Hematopoietic multipotent progenitor cell treated with erythropoietin and hydrocortisone succinate and interleukin-3 and kit ligand, for 8 days (in vitro differentiated cells): Measurements from ENCODE around the gene ACVR1.
"Not testable (repeated sequence)": the region's sequence is repeated elsewhere in the genome, so short reads cannot be mapped to it uniquely, and the experiment has no call there.

ENCODE experiments used
- DNase-seq: peaks from one replicate; pipeline ENCODE4 v3.0.0-alpha.2; 2015

Gene ACVR1

DNA sequence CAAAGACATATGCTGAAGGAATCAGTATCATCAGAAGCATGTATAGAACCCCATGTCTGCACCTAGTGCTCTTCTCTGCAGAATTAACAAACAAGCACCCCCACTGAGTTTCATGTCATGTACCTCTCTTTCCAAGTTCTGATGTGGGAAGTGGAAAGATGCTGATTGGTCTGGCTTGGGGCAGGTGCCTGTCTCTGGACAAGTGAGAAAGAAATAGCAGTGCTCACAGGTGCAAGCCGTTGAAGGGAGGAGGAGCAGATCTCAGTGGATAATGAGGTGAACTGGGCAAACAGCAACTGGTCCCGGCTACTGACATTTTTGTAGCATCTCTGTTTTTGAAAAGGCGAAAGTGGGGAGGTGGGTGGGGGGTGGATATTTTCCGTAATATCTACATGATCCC is 17.5 kb upstream of the ACVR1 start:
- no peak for DNase-seq

GRCh38 chr2:157891643-157892041 is 15.5 kb upstream of the ACVR1 start:
- no peak for DNase-seq

- no peak for DNase-seq
Observed at GRCh38 chr2:157890969-157891642, 15.0 kb upstream of the ACVR1 start.

- no peak for DNase-seq
Observed at GRCh38 chr2:157887946-157888345, 11.8 kb upstream of the ACVR1 start.

GRCh38 chr2:157884533-157884932 is 8.4 kb upstream of the ACVR1 start:
- not testable (repeated sequence) for DNase-seq

DNA sequence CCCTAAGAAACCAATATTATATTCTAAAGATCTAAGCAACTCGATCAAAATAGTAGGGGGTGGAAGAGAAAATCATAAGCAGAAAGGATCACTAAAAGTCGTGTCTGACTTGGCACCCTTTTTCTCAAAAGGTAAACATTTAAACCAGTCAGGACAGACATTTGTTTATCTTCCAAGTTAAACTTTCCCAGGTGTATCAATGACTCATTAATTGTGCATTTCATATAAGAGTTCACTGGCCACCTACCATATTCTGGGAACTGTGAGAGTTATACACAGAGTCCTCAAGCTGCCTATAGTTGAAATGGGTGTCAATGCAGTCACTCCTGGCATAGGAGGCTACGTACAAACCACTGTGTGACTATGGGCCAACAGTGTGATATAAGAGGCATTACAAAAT is 4.8 kb upstream of the ACVR1 start:
- no peak for DNase-seq

GRCh38 chr2:157877761-157878400 is 1.8 kb upstream of the ACVR1 start:
- DNase-seq: no peak

GRCh38 chr2:157876786-157877138 is 632 bp upstream of the ACVR1 start:
- peak; percentile 21 for DNase-seq

DNA sequence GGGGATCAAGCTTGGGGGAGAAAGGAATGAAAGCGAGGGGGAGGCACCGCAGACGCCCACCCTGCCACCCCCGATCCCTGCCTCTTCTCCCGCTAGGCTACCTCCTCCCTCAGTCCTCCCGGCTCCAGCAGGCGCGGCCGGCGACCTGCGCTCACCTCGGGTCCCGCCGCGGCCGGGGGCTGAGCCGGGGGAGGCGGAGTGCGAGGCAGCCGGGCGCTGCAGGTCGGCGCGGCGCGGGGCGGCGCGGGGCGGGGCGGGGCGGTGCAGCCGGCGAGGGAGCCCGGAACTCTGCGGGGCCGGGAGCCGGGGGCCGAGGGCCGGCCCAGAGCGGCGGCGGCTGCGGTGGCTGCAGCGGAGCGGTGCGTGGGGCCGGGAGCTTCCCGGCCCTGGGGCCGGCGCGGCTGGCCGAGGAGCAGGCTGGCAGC is 477 bp downstream of the ACVR1 start:
- DNase-seq: no peak

DNA sequence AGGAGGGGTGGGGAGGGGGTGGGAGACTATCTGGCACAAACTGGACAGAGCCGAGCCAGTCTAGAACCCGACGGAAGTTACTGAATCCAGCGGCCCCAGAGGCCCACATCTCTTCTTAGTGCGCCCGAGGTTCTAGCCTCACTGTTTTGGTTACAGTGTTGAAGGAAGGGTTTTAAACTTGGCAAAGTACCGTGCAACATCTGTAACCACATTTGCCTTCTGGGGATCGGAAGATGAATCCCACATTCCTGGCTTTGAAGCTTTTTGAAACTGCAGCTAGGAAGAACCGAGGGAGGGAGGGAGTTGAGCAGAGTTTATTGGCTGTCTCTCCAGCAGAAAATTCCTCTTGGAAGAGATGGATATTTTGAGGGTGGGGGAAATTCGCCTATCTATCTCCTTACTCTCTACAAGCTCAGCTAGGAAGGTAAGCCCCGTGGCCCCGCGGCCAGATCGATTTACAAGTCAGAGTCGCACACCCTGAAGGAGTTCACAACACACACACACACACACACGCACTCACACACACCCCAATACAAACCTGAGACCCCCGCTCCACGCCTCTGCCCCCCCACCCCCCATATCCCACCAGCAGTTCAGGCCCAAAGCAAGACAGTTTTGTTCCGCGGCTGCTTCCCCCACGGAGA is 1.0 kb downstream of the ACVR1 start:
- no peak for DNase-seq

GRCh38 chr2:157874348-157874747 is 1.8 kb downstream of the ACVR1 start:
- DNase-seq: no peak

GRCh38 chr2:157872791-157873190 is 3.3 kb downstream of the ACVR1 start:
- no peak for DNase-seq

DNA sequence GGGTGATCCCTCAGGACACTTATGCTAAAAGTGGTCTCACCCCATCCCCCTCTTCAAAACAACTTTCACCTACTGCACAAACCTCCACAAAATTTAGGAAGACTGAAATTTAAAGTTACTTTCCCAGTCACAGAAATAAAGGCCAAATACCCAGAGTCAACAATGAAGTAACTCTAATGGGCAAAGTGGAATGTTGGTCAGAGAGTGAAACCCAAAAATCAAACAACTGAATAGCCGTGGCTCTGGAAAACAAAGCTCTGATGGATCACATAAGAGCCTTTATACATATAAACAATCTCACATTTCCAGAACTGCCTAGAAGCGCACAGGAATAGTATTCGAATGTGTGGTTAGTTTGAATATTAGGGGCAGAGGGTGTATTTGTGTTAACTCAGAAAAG is 4.7 kb downstream of the ACVR1 start:
- no peak for DNase-seq

GRCh38 chr2:157868993-157869392 is 7.1 kb downstream of the ACVR1 start:
- DNase-seq: no peak

- DNase-seq: no peak
Observed at GRCh38 chr2:157867703-157868102, 8.4 kb downstream of the ACVR1 start.

GRCh38 chr2:157866666-157867642 is 9.2 kb downstream of the ACVR1 start:
- DNase-seq: no peak

DNA sequence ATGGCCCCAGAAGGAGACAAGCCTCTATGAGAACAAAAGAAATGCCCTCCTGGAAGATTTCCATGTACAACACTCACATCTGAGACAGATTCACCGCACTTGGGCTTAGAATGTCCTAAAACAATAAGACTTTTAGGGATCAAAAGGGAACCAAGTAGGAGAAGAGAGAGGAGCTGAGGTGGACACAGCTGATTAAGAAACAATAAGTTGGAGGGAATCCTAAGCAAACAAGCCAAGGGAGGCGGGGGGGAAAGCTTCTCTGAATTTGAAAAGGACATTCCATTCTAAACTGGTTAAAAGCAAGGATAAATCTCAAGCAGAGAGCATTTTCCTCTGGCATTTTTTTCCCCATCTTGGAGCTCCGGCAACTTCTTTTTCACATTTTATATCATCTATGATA is 9.9 kb downstream of the ACVR1 start:
- DNase-seq: no peak

GRCh38 chr2:157864857-157865430 is 11.2 kb downstream of the ACVR1 start:
- DNase-seq: no peak

DNA sequence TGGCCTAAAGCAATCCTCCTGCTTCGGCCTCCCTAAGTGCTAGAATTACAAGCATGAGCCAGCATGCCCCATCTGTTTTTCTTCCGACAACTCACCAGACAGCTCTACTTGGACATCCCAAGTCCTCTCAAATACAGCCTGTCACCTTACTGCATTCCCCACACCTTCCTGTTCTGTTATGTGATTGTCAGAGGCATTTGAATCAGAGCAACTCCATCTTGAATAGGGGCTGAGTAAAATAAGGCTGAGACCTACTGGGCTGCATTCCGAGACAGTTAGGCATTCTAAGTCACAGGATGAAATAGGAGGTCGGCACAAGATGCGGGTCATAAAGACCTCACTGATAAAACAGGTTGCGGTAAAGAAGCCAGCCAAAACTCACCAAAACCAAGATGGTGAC is 17.3 kb downstream of the ACVR1 start:
- DNase-seq: no peak

DNA sequence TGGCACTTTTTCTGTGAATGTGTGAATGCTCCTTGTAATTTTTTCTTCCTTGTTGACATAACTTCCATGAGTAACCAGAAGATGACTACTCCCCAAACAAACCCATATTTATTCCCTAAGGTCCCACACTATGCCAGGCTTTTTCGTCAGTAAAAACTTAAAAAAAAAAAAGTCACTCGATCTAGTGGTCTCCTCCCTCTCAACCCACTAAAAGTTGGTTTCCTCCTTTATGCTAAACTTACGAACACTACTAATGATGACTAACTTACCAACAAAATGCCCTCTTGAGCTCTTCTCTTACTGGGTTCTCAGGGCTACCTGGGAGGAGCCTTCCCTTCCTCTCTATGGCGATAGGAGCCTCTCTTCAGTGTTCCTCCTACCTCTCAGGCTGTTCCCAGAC is 18.2 kb downstream of the ACVR1 start:
- DNase-seq: no peak

DNA sequence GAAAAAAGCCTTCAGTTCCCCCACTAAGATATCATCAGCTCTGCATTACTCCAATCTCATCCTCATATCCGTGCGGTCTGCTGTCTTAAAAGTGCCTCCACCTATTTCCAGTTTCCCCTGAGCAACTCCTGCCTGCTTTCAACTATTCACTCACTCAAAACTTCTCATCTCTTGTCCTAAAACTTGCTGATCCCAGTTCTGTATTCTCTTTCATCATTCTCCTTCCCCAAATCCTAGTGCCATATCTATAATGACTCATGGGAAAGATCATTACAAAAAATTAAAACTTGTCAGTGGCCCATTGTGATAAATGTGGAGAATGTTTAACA is 20.0 kb downstream of the ACVR1 start:
- DNase-seq: no peak

GRCh38 chr2:157853820-157854219 is 22.3 kb downstream of the ACVR1 start:
- DNase-seq: no peak

GRCh38 chr2:157853211-157853610 is 22.9 kb downstream of the ACVR1 start:
- no peak for DNase-seq
